NCI-H526 treated with DMSO at 0.1 percent for 48 hours (cell line): Measurements from ENCODE around the gene CRYBA4.
"Not testable (repeated sequence)": the region's sequence is repeated elsewhere in the genome, so short reads cannot be mapped to it uniquely, and the experiment has no call there.

Source experiments
- DNase-seq: peaks from one replicate; lab custom pipeline; 2025; lab: John Stamatoyannopoulos, UW

Gene CRYBA4

GRCh38 chr22:26597026-26597425, 24.7 kb upstream of the CRYBA4 start:
- no peak for DNase-seq

GRCh38 chr22:26597480-26597879, 24.3 kb upstream of the CRYBA4 start:
- no peak for DNase-seq

GRCh38 chr22:26599505-26599904, 22.3 kb upstream of the CRYBA4 start:
- DNase-seq, result no peak

GRCh38 chr22:26601726-26602125, 20.0 kb upstream of the CRYBA4 start:
- no peak for DNase-seq

GRCh38 chr22:26602127-26602526, 19.6 kb upstream of the CRYBA4 start:
- DNase-seq, result no peak

- no peak for DNase-seq
Measured at GRCh38 chr22:26604368-26604767, 17.4 kb upstream of the CRYBA4 start.

- DNase-seq, result no peak
Measured at GRCh38 chr22:26606611-26607010, 15.2 kb upstream of the CRYBA4 start.

GRCh38 chr22:26608129-26608528, 13.6 kb upstream of the CRYBA4 start:
- DNase-seq, result no peak

GRCh38 chr22:26609287-26609686, 12.5 kb upstream of the CRYBA4 start:
- DNase-seq, result no peak

- no peak for DNase-seq
Measured at GRCh38 chr22:26610072-26610958, 11.4 kb upstream of the CRYBA4 start.

GRCh38 chr22:26610996-26611395, 10.8 kb upstream of the CRYBA4 start:
- DNase-seq, result no peak

GRCh38 chr22:26612652-26613051, 9.1 kb upstream of the CRYBA4 start:
- DNase-seq, result no peak

- DNase-seq, result not testable (repeated sequence)
Measured at GRCh38 chr22:26613753-26614152, 8.0 kb upstream of the CRYBA4 start.

- DNase-seq, result no peak
Measured at GRCh38 chr22:26614322-26614721, 7.4 kb upstream of the CRYBA4 start.

- no peak for DNase-seq
Measured at GRCh38 chr22:26615149-26615548, 6.6 kb upstream of the CRYBA4 start.

- no peak for DNase-seq
Measured at GRCh38 chr22:26615830-26616435, 5.8 kb upstream of the CRYBA4 start.

GRCh38 chr22:26616650-26617049, 5.1 kb upstream of the CRYBA4 start:
- no peak for DNase-seq

GRCh38 chr22:26617271-26618199, 4.2 kb upstream of the CRYBA4 start, which contains the start of gene CRYBB1:
Gene CRYBB1 (minus strand): TSS chr22:26618027. CDS start chr22:26616319, 1,708 bp downstream.
- DNase-seq, result no peak

- DNase-seq, result no peak
Measured at GRCh38 chr22:26618455-26618854, 3.3 kb upstream of the CRYBA4 start.

GRCh38 chr22:26619510-26619909, 2.3 kb upstream of the CRYBA4 start:
- DNase-seq, result no peak

GRCh38 chr22:26620197-26620596, 1.6 kb upstream of the CRYBA4 start:
- DNase-seq, result no peak

- DNase-seq, result no peak
Measured at GRCh38 chr22:26623984-26624383, 2.2 kb downstream of the CRYBA4 start.
